GM12865 (cell line): ENCODE data around the gene SLC6A19.

ENCODE experiments used
- DNase-seq: peaks from one replicate; pipeline ENCODE4 v3.0.0; 2010; ENCODE audit warnings: low read depth
- H3K4me3 ChIP-seq: 2 replicates; pipeline ENCODE4 v1.5.1; 2011; ENCODE audit warnings: mild to moderate bottlenecking, low read depth, low read length, control low read depth
- TF ChIP-seq, protein P1 (sequence below): IDR thresholded peaks from 2 replicates; pipeline ENCODE4 v1.5.1; 2011; ENCODE audit warnings: low read length, control low read depth, low read depth, inconsistent platforms; ENCODE audit not compliant: insufficient read depth; ENCODE audit errors: missing control alignments

SLC6A19 gene

DNA sequence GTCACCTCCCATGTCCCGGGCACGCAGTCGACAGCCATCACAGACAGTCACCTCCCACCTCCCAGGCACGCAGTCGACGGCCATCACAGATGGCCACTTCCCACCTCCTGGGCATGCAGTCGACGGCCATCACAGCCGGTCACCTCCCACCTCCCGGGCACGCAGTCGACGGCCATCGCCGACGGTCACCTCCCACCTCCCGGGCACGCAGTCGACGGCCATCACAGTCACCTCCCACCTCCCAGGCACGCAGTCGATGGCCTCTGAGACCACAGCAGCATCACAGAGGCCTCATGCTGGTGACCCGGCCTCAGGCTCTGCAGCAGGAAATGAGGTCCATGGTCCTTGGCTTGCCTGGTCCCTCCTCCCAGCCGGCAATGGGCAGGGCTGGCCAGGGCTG lies 5.5 kb upstream of the SLC6A19 start:
- no peak overlapping the region for H3K4me3 ChIP-seq
- no peak for DNase-seq
- TF ChIP-seq, protein P1, sequence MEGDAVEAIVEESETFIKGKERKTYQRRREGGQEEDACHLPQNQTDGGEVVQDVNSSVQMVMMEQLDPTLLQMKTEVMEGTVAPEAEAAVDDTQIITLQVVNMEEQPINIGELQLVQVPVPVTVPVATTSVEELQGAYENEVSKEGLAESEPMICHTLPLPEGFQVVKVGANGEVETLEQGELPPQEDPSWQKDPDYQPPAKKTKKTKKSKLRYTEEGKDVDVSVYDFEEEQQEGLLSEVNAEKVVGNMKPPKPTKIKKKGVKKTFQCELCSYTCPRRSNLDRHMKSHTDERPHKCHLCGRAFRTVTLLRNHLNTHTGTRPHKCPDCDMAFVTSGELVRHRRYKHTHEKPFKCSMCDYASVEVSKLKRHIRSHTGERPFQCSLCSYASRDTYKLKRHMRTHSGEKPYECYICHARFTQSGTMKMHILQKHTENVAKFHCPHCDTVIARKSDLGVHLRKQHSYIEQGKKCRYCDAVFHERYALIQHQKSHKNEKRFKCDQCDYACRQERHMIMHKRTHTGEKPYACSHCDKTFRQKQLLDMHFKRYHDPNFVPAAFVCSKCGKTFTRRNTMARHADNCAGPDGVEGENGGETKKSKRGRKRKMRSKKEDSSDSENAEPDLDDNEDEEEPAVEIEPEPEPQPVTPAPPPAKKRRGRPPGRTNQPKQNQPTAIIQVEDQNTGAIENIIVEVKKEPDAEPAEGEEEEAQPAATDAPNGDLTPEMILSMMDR: no peak

DNA sequence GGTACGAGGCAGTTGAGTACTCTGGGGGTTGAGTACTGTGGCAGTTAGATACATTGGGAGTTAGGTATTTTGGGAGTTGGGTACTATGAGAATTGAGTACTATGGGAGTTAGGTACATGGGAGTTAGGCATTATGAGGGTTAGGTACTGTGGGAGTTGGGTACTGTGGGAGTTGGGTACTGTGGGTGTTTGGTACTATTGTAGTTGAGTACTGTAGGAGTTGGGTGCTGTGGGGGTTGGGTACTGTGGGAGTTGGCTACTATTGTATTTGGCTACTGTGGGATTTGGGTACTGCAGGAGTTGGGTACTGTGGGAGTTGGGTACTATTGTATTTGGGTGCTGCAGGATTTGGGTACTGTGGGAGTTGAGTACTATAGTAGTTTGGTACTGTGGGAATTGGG lies 4.8 kb upstream of the SLC6A19 start:
- H3K4me3 ChIP-seq: no peak overlapping the region
- DNase-seq: no peak
- TF ChIP-seq, protein P1: no peak

DNA sequence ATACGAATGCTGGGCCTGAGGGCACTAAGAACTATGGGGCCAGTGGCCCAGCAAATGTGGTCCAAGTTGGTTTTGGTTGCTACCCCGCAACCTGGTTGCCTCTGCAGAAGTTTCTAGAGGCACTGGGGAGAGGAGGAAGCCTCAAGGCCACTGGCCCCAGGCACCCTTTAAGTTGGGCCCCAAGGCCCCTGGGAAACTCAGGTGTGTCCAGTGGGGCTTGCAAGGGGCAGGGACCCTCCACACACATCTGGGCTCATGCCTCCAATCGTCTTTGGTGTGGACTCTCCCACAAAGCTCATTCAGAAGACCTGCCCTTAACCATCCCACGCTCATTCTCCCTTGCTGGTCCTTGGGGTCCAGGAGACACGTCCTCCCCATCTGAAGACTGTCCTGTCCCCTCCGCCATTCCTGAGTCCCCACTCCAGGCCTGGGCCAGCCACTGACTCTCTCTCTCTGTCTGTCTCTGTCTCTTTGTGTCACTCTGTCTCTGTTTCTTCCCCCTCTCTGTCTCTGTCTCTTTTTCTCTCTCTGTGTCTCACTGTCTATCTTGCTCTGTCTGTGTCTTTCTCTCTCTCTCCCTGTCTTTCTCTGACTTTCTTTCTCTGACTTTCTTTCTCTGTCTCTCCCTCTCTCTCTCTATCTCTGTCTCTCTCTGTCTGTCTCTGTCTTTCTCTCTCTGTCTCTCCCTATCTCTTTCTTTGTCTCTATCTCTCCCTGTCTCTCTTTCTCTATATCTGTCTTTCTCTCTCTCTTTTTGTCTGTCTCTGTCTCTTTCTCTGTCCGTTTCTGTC lies 3.3 kb upstream of the SLC6A19 start:
- TF ChIP-seq, protein P1: no peak
- H3K4me3 ChIP-seq: no peak overlapping the region
- no peak for DNase-seq

DNA sequence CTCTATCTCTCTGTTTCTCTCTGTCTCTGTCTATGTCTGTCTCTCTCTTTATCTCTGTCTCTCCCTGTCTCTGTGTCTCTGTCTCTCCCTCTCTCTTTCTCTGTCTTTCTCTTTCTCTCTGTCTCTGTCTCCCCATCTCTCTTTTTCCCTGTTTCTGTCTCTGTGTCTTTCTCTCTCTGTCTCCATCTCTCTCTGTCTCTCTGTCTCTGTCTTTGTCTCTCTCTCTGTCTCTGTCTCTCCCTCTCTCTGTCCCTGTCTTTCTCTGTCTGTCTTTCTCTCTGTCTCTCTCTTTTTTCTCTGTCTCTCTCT lies 2.1 kb upstream of the SLC6A19 start:
- DNase-seq: no peak
- no peak overlapping the region for H3K4me3 ChIP-seq
- TF ChIP-seq, protein P1: no peak

DNA sequence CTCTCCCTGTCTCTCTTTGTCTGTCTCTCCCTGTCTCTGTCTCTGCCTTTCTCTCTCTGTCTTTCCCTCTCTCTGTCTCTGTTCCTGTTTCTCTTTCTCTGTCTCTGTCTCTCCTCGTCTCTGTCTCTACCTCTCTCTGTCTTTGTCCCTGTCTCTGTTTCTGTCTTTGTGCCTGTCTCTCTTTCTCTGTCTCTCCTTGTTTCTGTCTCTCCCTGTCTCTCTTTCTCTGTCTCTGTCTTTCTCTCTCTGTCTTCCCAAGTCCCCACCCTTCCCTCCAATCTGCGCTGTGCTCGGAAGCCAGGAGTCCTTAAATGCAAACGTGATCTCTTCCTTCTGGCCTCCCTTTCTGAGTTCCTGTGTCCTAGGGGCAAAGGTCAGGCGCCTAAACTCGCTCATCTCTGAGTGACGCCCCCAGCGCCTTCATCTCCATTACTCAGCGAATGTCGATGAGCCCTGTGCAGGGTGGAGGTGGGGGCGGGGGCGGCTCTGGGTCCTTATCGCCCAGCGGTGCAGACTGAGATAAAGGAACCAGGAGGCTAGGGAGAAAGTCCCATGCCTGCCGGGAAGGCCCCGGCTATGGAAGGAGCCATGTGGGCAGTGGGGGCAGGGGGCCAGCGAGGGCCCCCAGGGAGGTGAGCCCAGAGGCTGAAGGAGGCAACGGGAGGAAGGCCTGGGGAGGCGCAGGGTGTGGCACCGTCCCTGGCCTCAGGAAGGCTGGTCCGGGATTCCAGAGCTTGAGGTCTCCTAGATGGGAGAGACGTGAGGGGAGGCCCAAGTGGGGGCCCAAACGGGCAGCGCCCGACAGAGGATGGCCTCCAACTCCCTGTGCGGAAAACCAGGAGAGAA lies 1.5 kb upstream of the SLC6A19 start:
- TF ChIP-seq, protein P1: no peak
- H3K4me3 ChIP-seq: no peak overlapping the region
- no peak for DNase-seq

DNA sequence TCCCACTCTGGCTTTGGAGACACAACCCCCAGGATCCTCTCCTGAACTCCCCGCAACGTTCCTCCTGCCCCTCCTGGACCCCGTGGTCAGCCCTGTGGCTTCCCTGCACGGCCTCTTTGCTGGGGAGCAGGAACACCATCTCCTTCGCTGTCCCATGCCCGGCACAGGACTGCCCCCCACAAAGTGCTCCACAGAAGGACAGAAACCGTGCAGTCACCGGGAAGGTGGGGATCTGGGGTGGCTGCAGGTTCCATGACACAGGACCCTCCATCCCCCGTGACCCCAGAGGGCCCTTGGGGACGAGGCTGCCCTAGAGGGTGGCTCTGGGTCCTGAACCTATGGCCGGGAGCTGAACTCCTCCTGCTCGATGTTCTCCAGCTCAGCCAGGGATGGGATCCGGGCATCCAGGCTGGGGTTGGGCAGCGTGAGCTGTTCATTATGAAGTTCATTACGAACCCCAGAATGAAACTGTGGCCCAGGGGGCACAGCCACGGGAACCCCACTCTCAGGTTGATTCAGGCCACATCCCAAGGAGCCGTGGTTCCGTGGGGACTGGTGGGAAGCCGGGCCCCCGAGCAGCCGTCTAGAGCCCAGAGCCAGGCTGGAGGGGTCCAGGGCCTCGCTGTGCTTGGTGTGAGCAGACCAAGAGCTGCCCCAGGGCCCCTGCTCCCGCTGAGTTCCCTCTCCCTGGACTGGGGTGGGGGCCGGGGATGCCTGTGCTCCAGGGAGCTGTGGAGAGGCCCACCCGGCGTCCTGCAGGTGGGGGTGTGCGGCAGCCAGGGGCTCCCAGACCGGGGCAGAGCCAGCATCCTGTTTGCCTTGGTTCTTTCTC lies 684 bp upstream of the SLC6A19 start:
- H3K4me3 ChIP-seq: no peak overlapping the region
- DNase-seq: no peak
- TF ChIP-seq, protein P1: no peak
